GM18502 (cell line): ENCODE measurements around the gene TFAP2D.

Source experiments
- ATAC-seq: cut with Tn5 transposase; IDR thresholded peaks from one replicate; pipeline ENCODE4 v1.9.1; 2021; ENCODE audit warnings: mild to moderate bottlenecking; ENCODE audit not compliant: unreplicated experiment, poor library complexity

The TFAP2D gene

DNA sequence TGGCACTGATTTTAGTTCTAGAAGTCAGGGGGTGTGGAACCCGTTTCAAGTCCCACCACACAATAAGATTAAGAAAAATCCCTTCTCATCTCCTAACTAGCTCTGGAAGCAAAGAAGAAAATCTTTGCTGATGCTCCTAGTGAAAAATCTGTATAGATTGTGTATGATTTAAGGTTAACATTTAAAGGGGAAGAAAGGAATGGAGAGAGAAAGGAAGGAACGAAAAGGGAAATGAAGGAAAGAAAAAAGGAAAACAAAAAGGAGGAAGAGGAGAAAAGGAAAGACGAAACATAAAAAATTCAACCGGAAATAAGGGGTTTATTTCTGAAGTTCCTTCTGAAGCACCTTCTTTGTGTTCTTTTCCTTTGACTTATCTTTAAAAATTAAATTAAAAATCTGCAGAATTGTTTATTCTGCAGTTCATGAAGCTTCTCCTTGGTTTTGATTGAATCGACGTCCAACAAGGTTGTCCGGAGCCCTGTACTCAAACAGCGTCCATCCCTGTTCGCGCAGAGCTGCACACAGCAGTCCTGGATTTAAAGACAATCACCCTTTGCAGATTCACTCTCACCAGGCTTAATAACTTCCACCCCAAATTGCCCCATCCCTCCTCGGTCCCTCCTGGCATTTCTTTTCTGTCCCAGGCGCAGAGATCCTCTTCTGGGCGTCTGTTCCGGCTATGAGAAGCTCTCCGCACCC, 103.8 kb downstream of the TFAP2D start:
- no peak for ATAC-seq

DNA sequence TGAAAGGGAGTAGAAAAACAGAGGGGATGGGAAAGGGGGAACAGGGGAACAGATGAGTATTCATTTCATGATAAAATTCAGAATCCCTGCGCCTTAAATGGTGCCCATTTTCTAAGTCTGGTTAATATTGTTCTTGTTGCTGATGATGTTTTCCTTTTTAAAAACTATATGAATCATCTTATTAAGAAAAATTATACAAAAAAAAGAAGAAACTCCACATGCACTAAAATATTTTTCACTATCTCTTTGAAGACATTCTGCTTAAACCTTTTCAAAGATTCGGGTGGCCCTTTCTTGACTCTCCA, 104.3 kb downstream of the TFAP2D start:
- ATAC-seq = no peak

DNA sequence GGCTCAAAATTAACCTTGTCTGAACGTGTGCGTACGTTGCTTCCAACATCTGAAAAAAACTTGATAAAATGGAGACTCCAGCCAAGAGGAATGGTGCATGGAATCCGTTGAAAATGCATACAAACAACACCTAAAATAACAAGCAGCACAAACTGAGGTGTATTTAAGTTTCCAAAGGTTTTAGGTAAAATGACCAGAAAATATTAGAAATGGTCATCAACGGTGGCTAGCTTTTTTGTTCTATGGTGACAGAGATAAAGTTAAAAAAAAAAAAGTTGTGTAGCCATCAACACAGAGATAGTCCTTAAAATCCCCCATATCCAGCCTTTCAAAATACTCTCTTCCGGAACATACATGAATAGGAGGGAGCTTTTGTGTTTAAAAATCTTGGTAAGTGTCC, 104.7 kb downstream of the TFAP2D start:
- no peak for ATAC-seq

DNA sequence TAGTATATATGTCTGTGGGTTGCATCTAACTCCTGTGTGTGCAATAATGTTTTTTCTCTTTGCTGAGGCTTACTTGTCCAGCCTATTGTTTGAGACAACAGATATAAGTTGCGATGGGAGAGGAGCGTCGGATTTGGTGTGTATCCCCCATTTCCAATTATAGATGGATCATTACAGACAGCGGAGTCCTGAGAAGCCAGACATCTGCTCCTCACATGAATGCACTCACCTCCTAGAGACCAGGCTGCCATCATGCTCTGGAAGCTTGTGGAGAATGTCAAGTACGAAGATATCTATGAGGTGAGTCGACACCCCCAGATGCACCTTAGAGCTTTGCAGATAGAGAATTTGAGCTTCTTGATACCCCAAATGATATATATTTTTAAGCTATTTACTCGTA, 105.3 kb downstream of the TFAP2D start, which contains the start of gene TFAP2B:
TSS of gene TFAP2B (plus strand) at position 199 of the 400 bp plus-strand sequence. CDS start at position 220, 21 bp downstream.
- ATAC-seq = no peak

DNA sequence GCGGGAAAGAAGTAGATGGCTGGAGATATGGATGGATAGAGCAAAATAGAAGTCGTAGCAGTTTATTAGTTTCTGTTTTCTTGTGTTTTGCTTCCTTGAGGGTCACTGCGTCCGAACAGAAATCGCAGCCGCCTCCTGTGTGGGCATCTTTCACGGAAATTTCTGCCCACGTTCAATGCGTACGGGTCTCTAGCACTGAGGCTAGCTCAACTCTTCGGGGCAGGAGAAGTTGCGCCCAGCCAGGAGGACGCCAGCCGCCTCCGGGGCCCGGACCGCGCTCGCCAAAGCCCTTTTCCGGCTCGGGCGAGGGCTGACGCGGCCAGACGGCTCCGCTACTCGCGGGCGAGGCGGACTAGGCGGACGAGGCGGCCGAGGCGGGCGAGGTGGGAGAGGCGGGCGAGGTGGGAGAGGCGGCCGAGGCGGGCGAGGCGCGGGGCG, 106.2 kb downstream of the TFAP2D start:
- ATAC-seq = no peak

DNA sequence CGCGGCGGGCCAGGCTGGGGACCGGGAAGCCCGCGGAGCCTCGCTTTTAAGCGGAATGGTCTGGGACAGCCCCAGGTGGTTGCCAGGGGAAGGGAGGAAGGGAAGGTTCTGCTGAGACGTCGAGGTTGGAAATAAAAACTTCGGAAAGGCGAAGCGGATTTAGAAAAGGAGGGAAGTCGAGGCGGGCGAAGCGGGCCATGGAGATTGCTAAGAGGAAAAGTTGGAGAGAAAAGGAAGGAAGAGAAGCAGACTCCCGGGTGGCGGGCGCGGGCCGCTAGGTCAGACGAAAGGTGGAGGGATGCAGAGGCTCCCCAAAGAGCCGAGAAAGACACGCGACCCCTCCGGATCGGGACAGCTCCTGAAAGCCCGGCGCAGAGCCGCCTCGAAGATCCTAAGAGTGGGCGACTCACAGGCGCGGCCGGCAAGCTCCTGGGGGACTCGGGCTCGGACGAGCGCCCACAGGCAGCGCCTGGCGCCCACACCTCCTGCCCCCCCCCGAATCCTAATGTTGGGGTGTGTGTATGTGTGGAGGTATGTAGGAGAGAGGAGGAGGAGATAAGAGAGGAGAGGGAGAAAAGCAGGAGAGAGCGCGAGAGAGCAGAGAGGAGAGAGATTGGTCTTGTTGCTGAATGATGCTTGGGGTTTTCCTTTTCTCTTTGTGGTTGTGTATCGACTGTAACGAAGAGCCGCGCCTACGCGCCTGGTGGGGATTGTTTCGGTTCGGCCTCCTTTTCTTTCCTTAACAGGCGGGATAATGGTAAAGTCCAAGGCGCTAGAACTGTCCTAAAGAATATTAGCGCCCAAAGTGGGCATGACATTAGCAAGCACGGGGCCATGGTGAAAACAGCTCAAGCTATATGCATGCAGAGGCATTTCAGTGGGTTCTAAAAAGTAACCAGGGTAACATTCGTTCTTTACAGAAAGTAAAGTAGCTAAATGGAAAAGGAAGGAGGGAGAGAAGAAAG, 106.9 kb downstream of the TFAP2D start:
- ATAC-seq = no peak

DNA sequence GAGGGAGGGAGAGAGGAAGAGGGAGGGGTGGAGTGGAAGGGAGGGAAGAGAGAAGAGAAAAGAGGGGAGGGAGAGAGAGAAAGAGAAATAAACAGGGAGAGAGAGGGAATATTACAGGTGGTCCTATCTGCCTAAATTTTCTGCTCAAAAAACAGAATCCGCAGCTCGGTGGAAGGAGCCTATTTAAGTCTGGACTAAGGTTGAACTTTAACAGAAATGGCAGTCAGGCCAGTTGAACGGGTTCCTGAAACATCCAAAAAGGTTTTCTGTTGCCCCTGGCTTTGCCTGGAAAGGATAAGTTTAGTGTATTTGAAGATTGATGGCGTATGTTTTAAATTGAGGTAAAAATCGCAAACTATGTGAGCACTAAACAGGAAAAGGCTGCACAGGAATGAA, 107.5 kb downstream of the TFAP2D start:
- ATAC-seq = no peak

DNA sequence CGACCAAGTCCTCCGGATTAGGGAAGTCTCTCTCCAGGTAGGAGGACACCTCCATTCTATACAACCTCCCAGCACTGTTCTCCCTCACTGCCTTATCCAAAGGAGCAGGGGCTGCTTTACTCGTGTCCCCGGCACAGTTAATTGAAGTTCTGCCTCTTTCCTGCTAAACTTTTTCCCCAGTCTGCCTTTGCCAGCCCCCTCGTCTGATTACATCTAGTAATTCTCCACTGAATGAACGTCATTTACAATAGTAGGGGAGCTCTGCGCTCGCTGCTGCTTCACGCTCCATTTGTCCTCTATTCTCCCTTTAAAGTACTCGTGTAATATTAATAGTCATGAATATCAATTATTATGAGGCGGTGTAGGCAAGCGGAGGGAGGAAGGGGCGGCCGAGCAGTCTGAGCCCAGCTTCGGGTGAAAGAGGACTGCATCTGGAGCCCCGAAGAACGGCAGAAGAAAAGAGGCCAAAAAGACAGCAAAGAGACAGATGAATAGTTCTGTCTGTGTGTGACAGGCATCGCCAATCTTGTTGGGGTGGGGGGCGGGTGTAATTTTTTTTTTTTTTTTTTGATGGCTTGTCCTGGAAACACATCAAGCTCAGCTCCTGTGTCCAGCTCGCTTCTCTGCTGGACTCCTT, 108.2 kb downstream of the TFAP2D start:
- ATAC-seq = no peak

DNA sequence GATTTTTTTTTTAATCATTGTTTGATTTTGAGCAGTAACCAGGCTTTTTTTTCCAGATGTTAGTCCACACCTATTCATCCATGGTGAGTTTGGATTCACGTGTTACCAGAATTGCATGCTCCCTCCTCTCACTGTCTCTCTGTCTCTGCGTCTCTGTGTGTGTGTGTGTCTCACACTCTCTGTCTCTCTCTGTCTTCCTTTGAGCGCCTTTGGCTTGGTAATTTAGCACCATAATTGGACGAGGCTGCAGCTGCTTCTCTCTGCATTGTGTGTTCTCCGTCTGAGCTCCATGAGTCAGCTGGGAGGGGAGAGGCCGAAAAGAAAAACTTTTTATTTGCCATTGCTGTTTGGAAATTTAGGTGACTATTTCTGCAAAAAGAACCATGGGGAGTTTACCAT, 108.8 kb downstream of the TFAP2D start:
- ATAC-seq = no peak
